ENCODE measurements around the gene COL24A1.

Gene COL24A1

GRCh38 chr1:86156566-86157455 lies at the start of gene COL24A1:
Gene COL24A1, minus strand, starts transcription at chr1:86156772. Its CDS starts 376 bp downstream, at chr1:86156396.
- no peak for DNase-seq

- DNase-seq = no peak
Measured at GRCh38 chr1:86205741-86206140, 49.2 kb upstream of the COL24A1 start.

- DNase-seq = no peak
Measured at GRCh38 chr1:86202552-86203340, 46.2 kb upstream of the COL24A1 start.

GRCh38 chr1:86201311-86201710 lies 44.7 kb upstream of the COL24A1 start:
- no peak for DNase-seq

GRCh38 chr1:86200901-86201300 lies 44.3 kb upstream of the COL24A1 start:
- no peak for DNase-seq

- no peak for DNase-seq
Measured at GRCh38 chr1:86197206-86197855, 40.8 kb upstream of the COL24A1 start.

GRCh38 chr1:86195281-86195680 lies 38.7 kb upstream of the COL24A1 start:
- no peak for DNase-seq

GRCh38 chr1:86194491-86195034 lies 38.0 kb upstream of the COL24A1 start:
- DNase-seq = no peak

- no peak for DNase-seq
Measured at GRCh38 chr1:86192417-86192816, 35.8 kb upstream of the COL24A1 start.

GRCh38 chr1:86191958-86192357 lies 35.4 kb upstream of the COL24A1 start:
- DNase-seq = no peak

- DNase-seq = no peak
Measured at GRCh38 chr1:86190873-86191272, 34.3 kb upstream of the COL24A1 start.

GRCh38 chr1:86184426-86184825 lies 27.9 kb upstream of the COL24A1 start:
- DNase-seq = no peak

- no peak for DNase-seq
Measured at GRCh38 chr1:86183810-86184209, 27.2 kb upstream of the COL24A1 start.

- DNase-seq = no peak
Measured at GRCh38 chr1:86176226-86176625, 19.7 kb upstream of the COL24A1 start.

GRCh38 chr1:86175756-86176155 lies 19.2 kb upstream of the COL24A1 start:
- DNase-seq = no peak

GRCh38 chr1:86169625-86170024 lies 13.1 kb upstream of the COL24A1 start:
- no peak for DNase-seq

GRCh38 chr1:86159800-86160199 lies 3.2 kb upstream of the COL24A1 start:
- DNase-seq = no peak

- DNase-seq = no peak
Measured at GRCh38 chr1:86155807-86156565, 586 bp downstream of the COL24A1 start.

- DNase-seq = no peak
Measured at GRCh38 chr1:86155051-86155806, 1.3 kb downstream of the COL24A1 start.

GRCh38 chr1:86154571-86155050 lies 2.0 kb downstream of the COL24A1 start:
- no peak for DNase-seq

- DNase-seq = no peak
Measured at GRCh38 chr1:86153836-86154235, 2.7 kb downstream of the COL24A1 start.

Measured in NCI-H1436 treated with DMSO at 0.1 percent for 48 hours (cell line).